Activated T-helper 1 cell treated with anti-CD3 and anti-CD28 coated beads, Interleukin-2, amount 50 U/mL, for 16 hours (primary cell): ENCODE results near the gene CATSPER3.

Experiments used
- DNase-seq, 2 donors: peaks; one replicate each; pipeline ENCODE4 v3.0.0-alpha.2; 2020; ENCODE audit warnings: low read depth in 1 of 2, low spot score in 1 of 2

CATSPER3 gene

GRCh38 chr5:135040333-135041144, 72.8 kb downstream of the CATSPER3 start:
- DNase-seq: no peak

- no peak for DNase-seq
Observed at GRCh38 chr5:135041145-135041587, 73.5 kb downstream of the CATSPER3 start.

GRCh38 chr5:135041726-135042125, 74.0 kb downstream of the CATSPER3 start:
- DNase-seq: no peak

GRCh38 chr5:135042595-135042994, 74.9 kb downstream of the CATSPER3 start:
- no peak for DNase-seq

- no peak for DNase-seq
Observed at GRCh38 chr5:135045488-135045887, 77.8 kb downstream of the CATSPER3 start.

GRCh38 chr5:135046661-135047346, 79.1 kb downstream of the CATSPER3 start:
- no peak for DNase-seq

- no peak for DNase-seq
Observed at GRCh38 chr5:135047347-135047695, 79.6 kb downstream of the CATSPER3 start.

GRCh38 chr5:135048286-135048685, 80.6 kb downstream of the CATSPER3 start:
- no peak for DNase-seq

- no peak for DNase-seq
Observed at GRCh38 chr5:135048930-135049329, 81.2 kb downstream of the CATSPER3 start.

GRCh38 chr5:135050244-135050767, 82.6 kb downstream of the CATSPER3 start:
- no peak for DNase-seq

GRCh38 chr5:135051399-135051798, 83.7 kb downstream of the CATSPER3 start:
- no peak for DNase-seq

GRCh38 chr5:135051872-135052271, 84.2 kb downstream of the CATSPER3 start:
- no peak for DNase-seq

- no peak for DNase-seq
Observed at GRCh38 chr5:135052511-135053145, 84.9 kb downstream of the CATSPER3 start.

- DNase-seq: no peak
Observed at GRCh38 chr5:135053278-135053677, 85.6 kb downstream of the CATSPER3 start.

- DNase-seq: no peak
Observed at GRCh38 chr5:135053989-135054388, 86.3 kb downstream of the CATSPER3 start.

GRCh38 chr5:135054546-135054945, 86.8 kb downstream of the CATSPER3 start:
- DNase-seq: no peak

- no peak for DNase-seq
Observed at GRCh38 chr5:135055396-135055795, 87.7 kb downstream of the CATSPER3 start.

GRCh38 chr5:135056316-135057030, 88.8 kb downstream of the CATSPER3 start:
- no peak for DNase-seq

- no peak for DNase-seq
Observed at GRCh38 chr5:135057233-135057632, 89.5 kb downstream of the CATSPER3 start.

GRCh38 chr5:135058331-135058732, 90.6 kb downstream of the CATSPER3 start:
- no peak for DNase-seq
